ENCODE results near the gene TMEM94.
"Not testable (repeated sequence)": the region's sequence is repeated elsewhere in the genome, so short reads cannot be mapped to it uniquely, and the experiment has no call there.

TMEM94 gene

GRCh38 chr17:75445296-75445695 lies 11.1 kb upstream of the TMEM94 start:
- no peak for DNase-seq (ENCODE audit: extremely low read depth in 1 of 2, low read depth in 1 of 2)

GRCh38 chr17:75445896-75446295 lies 10.5 kb upstream of the TMEM94 start:
- not testable (repeated sequence) for DNase-seq (ENCODE audit: extremely low read depth in 1 of 2, low read depth in 1 of 2)

- DNase-seq (ENCODE audit: extremely low read depth in 1 of 2, low read depth in 1 of 2): no peak
Observed at GRCh38 chr17:75447951-75448856, 8.2 kb upstream of the TMEM94 start.

GRCh38 chr17:75450270-75450669 lies 6.2 kb upstream of the TMEM94 start:
- no peak for DNase-seq (ENCODE audit: extremely low read depth in 1 of 2, low read depth in 1 of 2)

GRCh38 chr17:75454193-75454592 lies 2.2 kb upstream of the TMEM94 start:
- no peak for DNase-seq (ENCODE audit: extremely low read depth in 1 of 2, low read depth in 1 of 2)

- DNase-seq (ENCODE audit: extremely low read depth in 1 of 2, low read depth in 1 of 2): not testable (repeated sequence)
Observed at GRCh38 chr17:75454672-75455071, 1.8 kb upstream of the TMEM94 start.

GRCh38 chr17:75456039-75456416 lies 407 bp upstream of the TMEM94 start:
- no peak for DNase-seq (ENCODE audit: extremely low read depth in 1 of 2, low read depth in 1 of 2)

- no peak for DNase-seq (ENCODE audit: extremely low read depth in 1 of 2, low read depth in 1 of 2)
Observed at GRCh38 chr17:75457047-75457654, 716 bp downstream of the TMEM94 start.

- no peak for DNase-seq (ENCODE audit: extremely low read depth in 1 of 2, low read depth in 1 of 2)
Observed at GRCh38 chr17:75459246-75459589, 2.8 kb downstream of the TMEM94 start.

- no peak for DNase-seq (ENCODE audit: extremely low read depth in 1 of 2, low read depth in 1 of 2)
Observed at GRCh38 chr17:75459590-75460267, 3.3 kb downstream of the TMEM94 start.

- no peak for DNase-seq (ENCODE audit: extremely low read depth in 1 of 2, low read depth in 1 of 2)
Observed at GRCh38 chr17:75460295-75460694, 3.9 kb downstream of the TMEM94 start.

GRCh38 chr17:75463603-75464002 lies 7.2 kb downstream of the TMEM94 start:
- DNase-seq (ENCODE audit: extremely low read depth in 1 of 2, low read depth in 1 of 2): no peak

GRCh38 chr17:75465039-75465438 lies 8.6 kb downstream of the TMEM94 start:
- no peak for DNase-seq (ENCODE audit: extremely low read depth in 1 of 2, low read depth in 1 of 2)

GRCh38 chr17:75468291-75468754 lies 11.9 kb downstream of the TMEM94 start:
- no peak for DNase-seq (ENCODE audit: extremely low read depth in 1 of 2, low read depth in 1 of 2)

- no peak for DNase-seq (ENCODE audit: extremely low read depth in 1 of 2, low read depth in 1 of 2)
Observed at GRCh38 chr17:75468779-75469373, 12.4 kb downstream of the TMEM94 start.

- no peak for DNase-seq (ENCODE audit: extremely low read depth in 1 of 2, low read depth in 1 of 2)
Observed at GRCh38 chr17:75471207-75471606, 14.8 kb downstream of the TMEM94 start.

GRCh38 chr17:75472119-75472518 lies 15.7 kb downstream of the TMEM94 start:
- no peak for DNase-seq (ENCODE audit: extremely low read depth in 1 of 2, low read depth in 1 of 2)

- no peak for DNase-seq (ENCODE audit: extremely low read depth in 1 of 2, low read depth in 1 of 2)
Observed at GRCh38 chr17:75473246-75473645, 16.8 kb downstream of the TMEM94 start.

GRCh38 chr17:75474736-75475135 lies 18.3 kb downstream of the TMEM94 start:
- DNase-seq (ENCODE audit: extremely low read depth in 1 of 2, low read depth in 1 of 2): no peak

- DNase-seq (ENCODE audit: extremely low read depth in 1 of 2, low read depth in 1 of 2): no peak
Observed at GRCh38 chr17:75475144-75475835, 18.9 kb downstream of the TMEM94 start.

GRCh38 chr17:75475851-75476250 lies 19.4 kb downstream of the TMEM94 start:
- DNase-seq (ENCODE audit: extremely low read depth in 1 of 2, low read depth in 1 of 2): no peak
